ENCODE measurements around the gene FMOD.

FMOD gene

GRCh38 chr1:203361945-203362719, 11.2 kb upstream of the FMOD start:
- no peak for DNase-seq (ENCODE audit: low read depth in 3 of 3)

DNA sequence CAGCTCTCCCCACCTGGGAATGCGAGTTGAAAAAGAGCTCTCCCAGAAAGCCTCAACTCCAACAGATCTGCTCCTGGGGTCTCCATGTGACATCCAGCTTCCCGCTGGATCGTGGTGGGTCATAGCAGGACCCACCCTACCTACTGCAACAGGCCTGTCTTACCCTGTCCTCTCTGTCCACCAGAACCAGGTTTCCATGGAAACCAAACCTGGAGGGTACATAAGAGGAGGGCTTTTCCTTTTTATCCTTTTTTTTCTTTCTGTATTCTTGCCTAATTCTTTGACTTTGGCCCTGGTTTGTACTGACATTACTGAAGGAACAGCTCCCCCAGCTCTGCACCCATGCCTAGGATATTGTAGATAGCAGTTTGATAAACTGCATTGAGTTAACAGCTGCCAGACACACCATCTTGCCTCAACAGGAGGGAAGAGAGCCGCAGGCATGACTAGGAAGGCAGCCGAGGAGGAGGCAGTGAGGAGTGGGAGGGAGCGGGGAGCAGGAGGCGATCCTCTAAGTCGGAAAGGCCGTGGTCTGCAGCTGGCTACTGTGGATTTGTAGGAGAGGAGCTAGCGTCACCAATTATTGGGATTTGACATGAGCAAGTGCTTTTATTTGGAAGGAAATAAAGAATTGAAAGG, 9.7 kb upstream of the FMOD start:
- no peak for DNase-seq (ENCODE audit: low read depth in 3 of 3)

GRCh38 chr1:203359010-203359571, 8.2 kb upstream of the FMOD start:
- no peak for DNase-seq (ENCODE audit: low read depth in 3 of 3)

DNA sequence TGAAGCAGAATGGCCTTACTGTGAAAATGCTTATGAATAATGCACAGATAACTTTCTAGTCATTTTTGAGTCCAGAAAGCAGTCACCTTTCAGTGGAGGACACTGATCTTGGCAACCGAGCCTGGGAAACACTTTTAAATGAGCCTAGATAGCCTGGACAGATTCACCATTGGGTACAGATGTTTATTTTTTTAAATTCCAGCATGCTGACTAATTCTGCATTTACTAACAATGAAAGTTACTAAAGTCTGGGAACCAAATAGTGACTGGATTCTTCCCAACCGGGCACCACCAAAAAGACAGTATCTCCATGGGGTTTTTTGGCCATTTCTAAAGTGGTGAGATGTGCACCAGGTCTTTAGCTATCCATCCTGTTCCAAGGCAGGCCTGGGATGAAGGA, 3.3 kb upstream of the FMOD start:
- no peak for DNase-seq (ENCODE audit: low read depth in 3 of 3)

DNA sequence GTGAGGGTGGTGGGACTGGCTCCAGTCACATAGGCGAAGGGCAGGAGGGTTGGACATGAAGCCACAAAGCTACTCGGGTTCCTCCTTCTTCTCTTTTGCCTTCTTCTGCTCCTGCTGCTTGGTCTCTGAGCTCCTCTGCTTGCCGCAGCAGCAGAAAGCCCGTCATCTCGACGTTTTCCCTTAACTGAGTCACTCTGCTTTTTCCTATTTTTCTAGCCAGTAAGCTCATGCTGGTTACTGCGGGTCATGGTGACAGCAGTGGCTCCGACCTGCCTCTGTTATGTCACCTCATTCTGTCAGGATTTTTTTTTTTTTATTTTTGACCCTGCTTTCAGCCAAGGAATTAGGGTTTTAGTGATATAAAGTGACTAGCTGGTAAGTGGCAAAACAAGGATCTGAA, 2.6 kb upstream of the FMOD start:
- DNase-seq (ENCODE audit: low read depth in 3 of 3) = no peak

GRCh38 chr1:203349773-203350524, 973 bp downstream of the FMOD start:
- no peak for DNase-seq (ENCODE audit: low read depth in 3 of 3)

DNA sequence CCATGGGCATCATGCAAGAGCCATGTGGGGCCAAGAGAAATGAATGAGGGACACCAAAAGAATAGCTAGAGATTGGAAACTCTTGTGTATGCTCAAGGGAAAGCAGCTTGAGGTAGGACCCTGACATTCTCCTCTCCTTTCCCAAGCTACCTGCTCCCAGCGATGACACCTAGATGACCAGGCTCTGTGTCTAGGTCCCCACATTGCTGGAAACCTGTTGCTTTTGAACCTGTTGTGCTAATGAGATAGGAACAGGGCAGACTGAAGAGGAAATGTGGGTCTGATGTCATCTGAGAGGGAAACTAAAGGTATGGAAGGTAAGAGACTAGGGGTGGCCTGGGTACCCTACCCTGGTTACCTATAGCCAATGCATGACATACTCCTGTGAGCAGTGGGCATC, 1.8 kb downstream of the FMOD start:
- no peak for DNase-seq (ENCODE audit: low read depth in 3 of 3)

GRCh38 chr1:203346769-203347102, 4.2 kb downstream of the FMOD start:
- no peak for DNase-seq (ENCODE audit: low read depth in 3 of 3)

- no peak for DNase-seq (ENCODE audit: low read depth in 3 of 3)
Measured at GRCh38 chr1:203346060-203346768, 4.7 kb downstream of the FMOD start.

DNA sequence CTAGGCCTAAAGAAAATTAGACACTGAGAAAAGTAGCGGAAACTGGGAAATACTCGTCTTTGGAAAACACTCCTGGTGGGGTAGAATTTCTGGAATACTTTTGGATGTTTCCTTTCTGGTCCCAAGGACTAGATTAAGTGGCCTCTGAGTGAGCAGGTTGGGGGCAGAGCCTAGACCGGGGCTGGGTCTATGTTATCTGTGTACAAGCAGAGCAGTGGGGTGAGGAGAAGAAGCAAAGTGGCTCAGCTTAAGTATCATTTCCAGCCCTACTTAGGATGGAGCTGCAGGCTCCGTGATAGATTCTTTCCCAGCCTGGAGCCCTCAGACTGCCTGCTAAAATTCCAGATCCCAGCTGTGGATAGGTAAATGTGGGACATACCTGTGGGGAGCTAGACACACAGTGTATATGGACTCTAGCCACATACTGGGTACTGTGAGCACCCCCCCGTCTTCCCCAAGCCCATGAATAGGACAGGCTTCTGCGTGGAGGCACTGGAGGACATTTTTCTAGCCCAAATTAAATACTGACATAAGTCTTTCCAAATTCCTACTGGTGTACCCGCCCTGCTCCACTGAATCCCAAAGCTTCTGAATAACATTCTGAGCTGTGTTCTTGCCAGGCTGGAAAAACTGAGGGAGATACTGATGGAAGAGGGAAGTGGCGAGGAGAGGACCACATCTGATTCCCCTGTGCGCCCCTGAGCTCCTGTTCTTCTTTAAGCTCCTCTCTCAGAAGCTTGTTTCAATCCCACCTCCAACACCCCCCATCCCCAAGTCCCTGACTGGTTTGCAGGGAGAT, 6.8 kb downstream of the FMOD start:
- no peak for DNase-seq (ENCODE audit: low read depth in 3 of 3)

- DNase-seq (ENCODE audit: low read depth in 3 of 3) = peak in 2 of 3 donors; percentile 25 to 48
Measured at GRCh38 chr1:203342192-203342940, 8.6 kb downstream of the FMOD start.

- peak in 2 of 3 donors; percentile 29 to 42 for DNase-seq (ENCODE audit: low read depth in 3 of 3)
Measured at GRCh38 chr1:203340112-203340790, 10.7 kb downstream of the FMOD start.

- peak in 2 of 3 donors; percentile 32 to 35 for DNase-seq (ENCODE audit: low read depth in 3 of 3)
Measured at GRCh38 chr1:203338335-203339036, 12.4 kb downstream of the FMOD start.

- no peak for DNase-seq (ENCODE audit: low read depth in 3 of 3)
Measured at GRCh38 chr1:203336097-203336496, 14.8 kb downstream of the FMOD start.

GRCh38 chr1:203335503-203335902, 15.4 kb downstream of the FMOD start:
- no peak for DNase-seq (ENCODE audit: low read depth in 3 of 3)

DNA sequence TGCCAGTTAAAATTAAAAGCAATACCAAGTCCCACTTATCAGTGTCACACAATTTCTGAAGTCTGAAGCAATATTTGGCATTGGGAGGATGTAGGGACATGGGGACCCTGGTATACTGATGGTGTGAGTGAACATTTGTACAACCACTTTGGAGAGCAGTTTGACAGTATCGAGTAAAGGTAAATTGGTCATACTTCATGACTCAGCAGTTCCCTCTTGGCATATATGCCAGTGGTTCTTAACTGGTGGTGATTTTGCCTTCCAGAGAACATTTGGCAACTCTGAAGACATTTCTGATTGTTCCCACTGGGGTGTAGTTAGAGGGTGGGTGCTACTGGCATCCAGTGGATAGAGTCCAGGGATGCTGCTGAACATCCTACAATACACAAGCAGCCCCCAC, 19.7 kb downstream of the FMOD start:
- DNase-seq (ENCODE audit: low read depth in 3 of 3) = no peak

GRCh38 chr1:203328714-203329122, 22.2 kb downstream of the FMOD start:
- DNase-seq (ENCODE audit: low read depth in 3 of 3) = no peak

- DNase-seq (ENCODE audit: low read depth in 3 of 3) = peak in 1 of 3 donors; percentile 36
Measured at GRCh38 chr1:203327684-203328457, 23.1 kb downstream of the FMOD start.
